ENCODE results near the gene ADCY6. TPM values are rescaled to one million over a fixed set of nuclear protein-coding genes. Genes with fewer than 3 reads are reported as not detected.
A peak's percentile ranks its signal among the peaks of the same experiment; 100 is the strongest.

Gene ADCY6
- total and polyA plus RNA-seq, 11 donors = 60.6 to 145 (median 104) TPM

DNA sequence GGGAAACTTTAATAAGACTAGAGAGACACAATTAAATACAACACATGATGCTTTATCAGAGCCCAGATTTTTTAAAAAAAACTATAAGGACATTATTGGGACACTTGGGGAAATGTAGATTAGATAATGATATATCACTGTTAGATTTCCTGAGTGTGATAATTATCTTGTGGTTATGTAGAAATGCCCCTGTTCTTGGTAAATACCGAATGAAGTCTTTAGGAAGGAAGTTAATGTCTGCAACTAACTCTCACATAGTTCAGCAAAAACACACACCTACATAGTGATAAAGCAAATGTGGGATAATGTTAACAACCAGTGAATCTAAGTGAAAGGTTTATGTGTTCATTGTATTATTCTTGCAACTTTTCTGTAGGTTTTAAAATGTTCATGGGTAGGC, 14.8 kb upstream of the ADCY6 start:
- intact Hi-C loops (cut with DNase I) = no loop called here

DNA sequence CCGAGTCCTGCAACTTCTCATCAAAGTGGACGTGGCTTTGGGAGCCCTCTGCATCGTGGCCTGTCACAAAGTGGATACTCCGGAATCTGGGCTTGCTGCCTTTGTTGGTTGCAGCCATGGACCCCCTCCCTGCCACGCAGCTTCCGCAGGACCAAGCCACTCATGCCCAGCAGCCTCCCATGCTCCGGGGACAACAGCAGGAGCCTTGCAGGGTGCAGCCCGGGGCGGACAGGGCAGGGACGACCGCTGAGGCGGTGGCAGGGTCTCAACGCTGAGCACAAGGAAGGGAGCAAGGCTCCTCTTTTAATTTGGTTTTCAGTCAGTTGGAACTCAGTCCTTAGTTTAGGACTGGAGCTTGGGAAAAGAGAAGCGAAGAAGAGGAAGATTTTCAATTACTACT, 12.1 kb upstream of the ADCY6 start:
- Histone ChIP-seq H3K4me1 (peaks cover 0 to 2% (median 0%) of the 10 kb centered on the region in 12 donors), H3K9me3 (no peaks in the 10 kb centered on the region), H3K27ac (no peak overlapping the region), H3K27me3 (peaks cover 0 to 9% (median 0%) of the 10 kb centered on the region in 9 donors), H3K4me3 (no peak overlapping the region), H3K36me3 (no peaks in the 10 kb centered on the region)
- intact Hi-C loops (cut with DNase I) = no loop called here
- DNase-seq (no peak), ATAC-seq (peak in 1 of 4 donors; percentile 15)
- TF ChIP-seq, protein P1, sequence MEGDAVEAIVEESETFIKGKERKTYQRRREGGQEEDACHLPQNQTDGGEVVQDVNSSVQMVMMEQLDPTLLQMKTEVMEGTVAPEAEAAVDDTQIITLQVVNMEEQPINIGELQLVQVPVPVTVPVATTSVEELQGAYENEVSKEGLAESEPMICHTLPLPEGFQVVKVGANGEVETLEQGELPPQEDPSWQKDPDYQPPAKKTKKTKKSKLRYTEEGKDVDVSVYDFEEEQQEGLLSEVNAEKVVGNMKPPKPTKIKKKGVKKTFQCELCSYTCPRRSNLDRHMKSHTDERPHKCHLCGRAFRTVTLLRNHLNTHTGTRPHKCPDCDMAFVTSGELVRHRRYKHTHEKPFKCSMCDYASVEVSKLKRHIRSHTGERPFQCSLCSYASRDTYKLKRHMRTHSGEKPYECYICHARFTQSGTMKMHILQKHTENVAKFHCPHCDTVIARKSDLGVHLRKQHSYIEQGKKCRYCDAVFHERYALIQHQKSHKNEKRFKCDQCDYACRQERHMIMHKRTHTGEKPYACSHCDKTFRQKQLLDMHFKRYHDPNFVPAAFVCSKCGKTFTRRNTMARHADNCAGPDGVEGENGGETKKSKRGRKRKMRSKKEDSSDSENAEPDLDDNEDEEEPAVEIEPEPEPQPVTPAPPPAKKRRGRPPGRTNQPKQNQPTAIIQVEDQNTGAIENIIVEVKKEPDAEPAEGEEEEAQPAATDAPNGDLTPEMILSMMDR (IDR thresholded peaks at IDR 0.05) = no peak
- no peak for TF ChIP-seq POLR2A (IDR thresholded peaks at IDR 0.05)
- 78 to 86% (median 79%) methylated on average over 11 to 14 of the region's 14 CpGs for WGBS, 4 donors

More for the DNA sequence above, 14.8 kb upstream of the ADCY6 start:
- DNase-seq (no peak), ATAC-seq (no peak)
- Histone ChIP-seq H3K4me3 (no peak overlapping the region), H3K27ac (no peak overlapping the region), H3K27me3 (peaks cover 0 to 9% (median 0%) of the 10 kb centered on the region in 9 donors), H3K36me3 (no peaks in the 10 kb centered on the region), H3K9me3 (no peaks in the 10 kb centered on the region), H3K4me1 (no peaks in the 10 kb centered on the region)
- 38 to 63% (median 51%) methylated on average over 1 of the region's 1 CpG for WGBS, 4 donors
- TF ChIP-seq, protein P1 (IDR thresholded peaks at IDR 0.05) = no peak
- TF ChIP-seq POLR2A (IDR thresholded peaks at IDR 0.05) = no peak

DNA sequence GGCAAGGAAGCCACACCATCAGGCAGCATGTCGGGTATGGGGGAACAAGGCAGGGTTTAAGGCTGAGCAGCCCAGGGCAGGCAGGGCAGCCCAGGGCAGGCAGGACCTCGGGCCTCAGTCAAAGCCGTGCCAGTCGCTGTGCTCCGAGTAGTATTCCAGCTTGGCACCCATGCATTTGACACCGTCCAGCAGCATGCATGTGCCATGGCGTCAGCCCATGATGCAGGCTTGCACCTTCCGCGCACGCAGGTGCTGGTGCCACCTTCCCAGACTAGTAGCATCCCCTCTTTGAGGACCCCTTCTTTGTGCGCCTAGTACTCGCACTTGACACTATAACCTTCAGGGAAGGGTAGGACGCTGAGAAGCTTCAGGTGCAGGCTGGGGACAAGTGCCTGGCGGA, 11.6 kb upstream of the ADCY6 start:
- H3K27ac ChIP-seq = no peak overlapping the region
- ATAC-seq (no peak), DNase-seq (no peak)
- intact Hi-C loops (cut with DNase I) = no loop called here
- no peak for TF ChIP-seq POLR2A (IDR thresholded peaks at IDR 0.05)
- no peak overlapping the region for H3K4me3 ChIP-seq
- no peaks in the 10 kb centered on the region for H3K36me3 ChIP-seq
- H3K9me3 ChIP-seq = no peaks in the 10 kb centered on the region
- peaks cover 0 to 6% (median 1%) of the 10 kb centered on the region in 12 donors for H3K4me1 ChIP-seq
- H3K27me3 ChIP-seq = peaks cover 0 to 9% (median 0%) of the 10 kb centered on the region in 9 donors
- 88 to 93% (median 92%) methylated on average over 8 to 14 of the region's 14 CpGs for WGBS, 4 donors

DNA sequence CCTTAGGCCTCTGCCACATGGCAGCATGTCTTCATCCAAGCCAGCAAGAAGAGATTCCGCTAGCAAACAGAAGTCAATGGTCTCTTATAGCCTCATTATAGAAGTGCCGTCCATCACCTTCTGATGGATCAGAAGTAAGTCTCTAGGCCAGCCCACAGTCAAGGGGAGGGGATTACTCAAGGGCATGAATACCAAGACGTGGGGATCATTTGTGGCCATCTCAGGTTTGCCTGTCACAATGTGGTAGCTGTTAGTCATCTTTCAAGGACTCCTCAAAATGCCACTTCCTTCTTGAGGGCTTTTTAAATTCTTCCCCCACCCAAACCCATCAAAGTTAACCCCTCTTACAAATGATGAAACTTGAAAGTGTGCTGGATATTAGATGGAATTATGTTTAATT, 8.1 kb upstream of the ADCY6 start:
- ATAC-seq = no peak
- no peak for DNase-seq

More for the DNA sequence above, 8.1 kb upstream of the ADCY6 start:
- no peak overlapping the region for H3K27ac ChIP-seq
- no peaks in the 10 kb centered on the region for H3K9me3 ChIP-seq
- H3K4me1 ChIP-seq = peaks cover 0 to 7% (median 1%) of the 10 kb centered on the region in 12 donors
- WGBS, 4 donors = 75 to 81% (median 79%) methylated on average over 3 of the region's 3 CpGs
- TF ChIP-seq, protein P1 (IDR thresholded peaks at IDR 0.05) = no peak
- no peak for TF ChIP-seq POLR2A (IDR thresholded peaks at IDR 0.05)
- H3K27me3 ChIP-seq = peaks cover 0 to 9% (median 0%) of the 10 kb centered on the region in 9 donors
- H3K36me3 ChIP-seq = no peaks in the 10 kb centered on the region
- no peak overlapping the region for H3K4me3 ChIP-seq
- intact Hi-C loops (cut with DNase I) = loop anchor here in 5 of 10 donors (1.0 to 2.0 kb wide), 2 partner anchors 44 kb away; no protein-coding TSS in a partner anchor

All from heart left ventricle (tissue), 16 donors.